Activated CD4-positive, alpha-beta T cell treated with anti-CD3 and anti-CD28 coated beads for 36 hours (primary cell): ENCODE data around the gene CDYL. TPM values are rescaled to one million over a fixed set of nuclear protein-coding genes. Genes with fewer than 3 reads are reported as not detected.

ENCODE experiments used
- ATAC-seq: fragments of 200-7000 bp; cut with Tn5 transposase; one replicate; pipeline ENCODE4 v1.10.0; 2021; ENCODE audit warnings: mild to moderate bottlenecking, moderate library complexity
- CTCF ChIA-PET: fragments of 350-600 bp; sonication (Branson Sonifier 250); formaldehyde crosslinking; loops from one replicate; lab custom pipeline; 2021; ENCODE audit warnings: antibody characterized with exemption; lab: Charles Lee
- POLR2A ChIA-PET: fragments of 350-600 bp; sonication (Branson Sonifier 250); formaldehyde crosslinking; loops from one replicate; lab custom pipeline; 2021; ENCODE audit warnings: antibody characterized with exemption, inconsistent platforms; lab: Charles Lee
- DNase-seq: peaks from one replicate; pipeline ENCODE4 v3.0.0-alpha.2; 2020
- H3K27ac Mint-ChIP-seq: one replicate; pipeline ENCODE4 v1.8.0; 2021; ENCODE audit warnings: mixed read lengths
- H3K27me3 Mint-ChIP-seq: one replicate; pipeline ENCODE4 v1.8.0; 2021; ENCODE audit warnings: mixed read lengths
- H3K36me3 Mint-ChIP-seq: one replicate; pipeline ENCODE4 v1.8.0; 2021; ENCODE audit warnings: low read depth, mixed read lengths
- H3K4me1 Mint-ChIP-seq: one replicate; pipeline ENCODE4 v1.8.0; 2021; ENCODE audit warnings: mixed read lengths
- H3K4me3 Mint-ChIP-seq: one replicate; pipeline ENCODE4 v1.8.0; 2021; ENCODE audit warnings: mild to moderate bottlenecking, moderate library complexity, mixed read lengths
- H3K9me3 Mint-ChIP-seq: one replicate; pipeline ENCODE4 v1.8.0; 2021; ENCODE audit warnings: low read depth, mixed read lengths
- intact Hi-C, 2 experiments: fragments of 100-400 bp; cut with DNase I in 1 of 2; cut with micrococcal nuclease in 1 of 2; formaldehyde crosslinking; loops; one replicate each; pipeline versions ENCODE4 v1.14.2 to v1.15.1; 2022 to 2024; cut with DNase I, micrococcal nuclease
- total RNA-seq, 2 experiments: library from RNA; stranded (reverse); gene quantifications; one replicate each; pipeline ENCODE4 v1.2.3, GENCODE V29; 2021

Gene CDYL
- total RNA-seq, 2 experiments from 2014 or later: 22.1 to 33.7 TPM

- DNase-seq: no peak
- Mint-ChIP-seq H3K4me1 (peaks cover 37% of the 10 kb centered on the region), H3K9me3 (no peaks in the 10 kb centered on the region), H3K4me3 (no peak overlapping the region), H3K27me3 (no peaks in the 10 kb centered on the region), H3K27ac (no peak overlapping the region), H3K36me3 (peaks cover 3% of the 10 kb centered on the region)
- ChIA-PET POLR2A (interaction anchor here (0.6 kb wide), 1 partner anchor 684 kb away, joined by 3 read pairs; no protein-coding TSS in a partner anchor), CTCF (interaction anchor here (1.1 kb wide), 1 partner anchor 11 kb away, joined by 3 read pairs; no protein-coding TSS in a partner anchor)
- intact Hi-C loops: no loop called here
- ATAC-seq: no peak
Observed at GRCh38 chr6:4924661-4925271, 148.6 kb downstream of the CDYL start.

DNA sequence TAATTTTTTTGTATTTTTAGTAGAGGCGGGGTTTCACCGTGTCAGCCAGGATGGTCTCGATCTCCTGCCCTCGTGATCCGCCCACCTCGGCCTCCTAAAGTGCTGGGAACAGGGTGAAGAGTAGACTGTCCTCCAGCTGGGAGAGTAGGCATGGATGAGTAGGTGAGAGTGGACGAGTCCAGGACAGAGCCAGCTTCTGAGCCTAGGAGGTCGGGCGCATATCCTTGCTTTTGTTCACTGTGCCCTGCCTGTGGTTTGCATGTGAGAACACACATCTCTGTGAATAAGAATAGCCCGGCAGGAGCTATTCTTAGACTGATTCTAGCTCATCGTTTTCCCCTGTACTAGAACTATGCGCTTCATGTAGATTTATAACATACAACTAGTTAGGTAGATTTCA lies 149.4 kb downstream of the CDYL start:
- H3K4me3 Mint-ChIP-seq: no peak overlapping the region
- intact Hi-C loops: no loop called here
- no peaks in the 10 kb centered on the region for H3K9me3 Mint-ChIP-seq
- ChIA-PET CTCF (interaction anchor here (1.1 kb wide), 1 partner anchor 11 kb away, joined by 3 read pairs; no protein-coding TSS in a partner anchor), POLR2A (no interaction called here)
- no peak for ATAC-seq
- no peak for DNase-seq
- no peak overlapping the region for H3K27ac Mint-ChIP-seq
- H3K27me3 Mint-ChIP-seq: no peaks in the 10 kb centered on the region
- H3K4me1 Mint-ChIP-seq: peaks cover 43% of the 10 kb centered on the region
- H3K36me3 Mint-ChIP-seq: peaks cover 3% of the 10 kb centered on the region

DNA sequence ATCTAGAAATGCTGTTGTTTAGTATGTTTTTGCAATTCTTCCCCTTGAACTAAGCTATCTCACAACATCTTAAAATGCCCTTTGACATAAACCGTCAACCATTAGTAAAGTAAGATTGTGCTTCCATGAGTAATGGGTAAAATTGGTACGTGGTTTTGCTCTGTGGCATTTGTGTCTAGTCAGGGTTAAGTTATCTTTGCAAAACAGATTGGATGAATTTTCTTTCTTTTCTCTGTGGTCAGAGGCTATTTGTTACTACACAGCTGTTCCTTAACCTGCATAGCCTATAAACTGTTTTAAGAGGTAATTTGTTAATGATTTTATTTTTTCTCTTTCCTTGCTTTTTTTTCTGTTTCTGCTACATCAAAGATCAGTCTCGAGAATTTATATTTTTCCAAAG lies 152.2 kb downstream of the CDYL start:
- no peak for DNase-seq
- Mint-ChIP-seq H3K36me3 (no peaks in the 10 kb centered on the region), H3K4me1 (peaks cover 42% of the 10 kb centered on the region), H3K27ac (no peak overlapping the region), H3K27me3 (no peaks in the 10 kb centered on the region), H3K4me3 (no peak overlapping the region), H3K9me3 (no peaks in the 10 kb centered on the region)
- ChIA-PET POLR2A (no interaction called here), CTCF (interaction anchor here (0.8 to 1.5 kb wide), 3 partner anchors 9 to 16 kb away, joined by 3 to 6 read pairs (median 3); no protein-coding TSS in a partner anchor)
- no peak for ATAC-seq
- intact Hi-C loops: no loop called here

DNA sequence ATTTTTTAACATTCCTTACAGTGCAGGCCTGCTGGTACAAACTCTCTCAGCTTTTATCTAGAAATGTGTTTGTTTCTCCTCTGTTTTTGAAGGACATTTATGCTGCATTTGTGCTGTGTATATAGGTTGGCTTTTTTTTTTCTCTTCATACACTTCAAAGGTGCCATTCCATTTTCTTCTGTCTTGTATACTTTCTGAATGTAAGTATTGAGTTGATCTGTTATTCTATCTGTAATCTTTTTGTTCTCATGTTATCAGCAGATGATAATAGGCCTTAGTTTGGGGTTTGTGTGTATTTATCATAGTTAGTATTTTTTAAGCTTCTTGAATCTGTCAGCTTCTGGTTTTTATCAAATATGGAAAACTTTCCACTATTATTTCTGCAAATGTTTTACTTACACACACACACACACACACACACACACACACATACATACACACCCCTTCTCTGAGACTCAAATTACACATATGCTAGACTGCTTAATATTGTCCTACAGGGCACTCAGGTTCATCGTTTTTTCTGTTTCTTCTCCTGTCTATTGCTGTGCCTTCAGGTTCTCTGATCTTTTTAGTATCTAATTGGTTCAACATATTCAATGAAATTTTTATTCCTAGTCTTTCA lies 153.0 kb downstream of the CDYL start:
- peaks cover 40% of the 10 kb centered on the region for H3K4me1 Mint-ChIP-seq
- H3K4me3 Mint-ChIP-seq: no peak overlapping the region
- H3K27me3 Mint-ChIP-seq: no peaks in the 10 kb centered on the region
- no peak overlapping the region for H3K27ac Mint-ChIP-seq
- intact Hi-C loops: no loop called here
- H3K36me3 Mint-ChIP-seq: no peaks in the 10 kb centered on the region
- ATAC-seq (no peak), DNase-seq (no peak)
- no peaks in the 10 kb centered on the region for H3K9me3 Mint-ChIP-seq
- ChIA-PET POLR2A (no interaction called here), CTCF (interaction anchor here (0.7 to 1.4 kb wide), 3 partner anchors 8 to 1684 kb away, joined by 3 read pairs; no protein-coding TSS in a partner anchor)

GRCh38 chr6:4930025-4930691 lies 154.0 kb downstream of the CDYL start:
- Mint-ChIP-seq H3K27ac (no peak overlapping the region), H3K4me3 (no peak overlapping the region), H3K9me3 (no peaks in the 10 kb centered on the region), H3K4me1 (peaks cover 40% of the 10 kb centered on the region), H3K36me3 (peaks cover 1% of the 10 kb centered on the region), H3K27me3 (no peaks in the 10 kb centered on the region)
- ChIA-PET CTCF (interaction anchor here (0.6 to 1.4 kb wide), 4 partner anchors 9 to 1685 kb away, joined by 3 to 4 read pairs (median 3); no protein-coding TSS in a partner anchor), POLR2A (no interaction called here)
- DNase-seq (no peak), ATAC-seq (no peak)
- intact Hi-C loops: no loop called here

DNA sequence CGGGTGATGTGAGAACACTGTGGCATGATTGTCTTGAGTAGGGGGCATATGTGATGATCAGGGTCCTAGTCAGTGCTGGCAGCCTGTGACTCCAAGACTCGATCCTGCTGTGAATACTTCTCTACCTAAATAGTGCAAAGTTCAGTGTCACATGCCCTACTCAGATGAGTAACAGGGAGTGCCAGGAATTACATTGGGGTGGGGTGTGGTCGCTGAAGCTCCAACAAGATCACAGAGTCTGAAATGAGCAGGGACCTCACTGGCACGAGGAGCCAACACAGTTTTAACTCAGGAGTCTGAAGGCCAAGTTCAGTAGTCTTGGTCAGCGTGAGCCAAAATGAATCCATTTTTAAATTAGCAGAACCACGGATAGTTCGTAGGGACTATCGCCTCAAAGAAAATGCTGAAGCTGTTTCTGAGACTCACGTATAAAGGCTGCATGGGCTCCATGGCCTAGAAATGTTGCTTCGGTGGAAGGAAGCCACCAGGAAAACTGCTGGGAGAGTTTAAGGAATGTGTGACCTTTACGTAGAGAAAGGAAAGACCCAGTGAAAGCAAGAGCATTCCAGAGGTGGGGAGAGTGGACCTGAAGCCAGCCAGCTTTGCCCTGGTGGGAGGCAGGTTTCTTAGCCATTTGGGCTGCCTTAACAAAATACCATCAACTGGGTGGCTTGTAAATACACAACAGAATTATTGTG lies 155.5 kb downstream of the CDYL start:
- H3K9me3 Mint-ChIP-seq: no peaks in the 10 kb centered on the region
- H3K4me3 Mint-ChIP-seq: no peak overlapping the region
- H3K27ac Mint-ChIP-seq: no peak overlapping the region
- intact Hi-C loops: no loop called here
- no peak for ATAC-seq
- CTCF ChIA-PET: interaction anchor here (0.8 kb wide), 1 partner anchor 82 kb away, joined by 3 read pairs; no protein-coding TSS in a partner anchor
- H3K4me1 Mint-ChIP-seq: peaks cover 52% of the 10 kb centered on the region
- H3K27me3 Mint-ChIP-seq: no peaks in the 10 kb centered on the region
- no peak for DNase-seq
- peaks cover 9% of the 10 kb centered on the region for H3K36me3 Mint-ChIP-seq
- POLR2A ChIA-PET: no interaction called here

GRCh38 chr6:4932228-4932903 lies 156.2 kb downstream of the CDYL start:
- Mint-ChIP-seq H3K4me3 (no peak overlapping the region), H3K9me3 (no peaks in the 10 kb centered on the region), H3K36me3 (peaks cover 9% of the 10 kb centered on the region), H3K4me1 (peaks cover 54% of the 10 kb centered on the region), H3K27me3 (no peaks in the 10 kb centered on the region), H3K27ac (no peak overlapping the region)
- intact Hi-C loops: no loop called here
- DNase-seq (no peak), ATAC-seq (no peak)
- POLR2A ChIA-PET: no interaction called here
- CTCF ChIA-PET: interaction anchor here (0.6 to 0.8 kb wide), 2 partner anchors 65 to 81 kb away, joined by 3 read pairs; no protein-coding TSS in a partner anchor

GRCh38 chr6:4935486-4935885 lies 159.3 kb downstream of the CDYL start:
- intact Hi-C loops: loop anchor here (2.0 to 5.0 kb wide), 4 partner anchors 65 to 299 kb away; partner anchors contain the start of gene CDYL (in 1 of the 2)
- ChIA-PET POLR2A (no interaction called here), CTCF (interaction anchor here (0.7 to 1.3 kb wide), 5 partner anchors 8 to 208 kb away, joined by 3 to 5 read pairs (median 3); no protein-coding TSS in a partner anchor)
- peak; percentile 63 for DNase-seq
- ATAC-seq: peak; percentile 78
- no peak overlapping the region for H3K4me3 Mint-ChIP-seq
- H3K27me3 Mint-ChIP-seq: no peaks in the 10 kb centered on the region
- peaks cover 17% of the 10 kb centered on the region for H3K36me3 Mint-ChIP-seq
- H3K27ac Mint-ChIP-seq: no peak overlapping the region
- H3K4me1 Mint-ChIP-seq: peaks cover 44% of the 10 kb centered on the region
- no peaks in the 10 kb centered on the region for H3K9me3 Mint-ChIP-seq

GRCh38 chr6:4935975-4936680 lies 159.9 kb downstream of the CDYL start:
- intact Hi-C loops: loop anchor here (2.0 to 5.0 kb wide), 4 partner anchors 65 to 299 kb away; partner anchors contain the start of gene CDYL (in 1 of the 2)
- no peaks in the 10 kb centered on the region for H3K9me3 Mint-ChIP-seq
- no peaks in the 10 kb centered on the region for H3K27me3 Mint-ChIP-seq
- POLR2A ChIA-PET: no interaction called here
- peaks cover 51% of the 10 kb centered on the region for H3K4me1 Mint-ChIP-seq
- H3K4me3 Mint-ChIP-seq: no peak overlapping the region
- CTCF ChIA-PET: interaction anchor here (0.7 to 1.3 kb wide), 5 partner anchors 9 to 219 kb away, joined by 3 to 4 read pairs (median 3); no protein-coding TSS in a partner anchor
- no peak for DNase-seq
- H3K36me3 Mint-ChIP-seq: peaks cover 17% of the 10 kb centered on the region
- H3K27ac Mint-ChIP-seq: no peak overlapping the region
- no peak for ATAC-seq

DNA sequence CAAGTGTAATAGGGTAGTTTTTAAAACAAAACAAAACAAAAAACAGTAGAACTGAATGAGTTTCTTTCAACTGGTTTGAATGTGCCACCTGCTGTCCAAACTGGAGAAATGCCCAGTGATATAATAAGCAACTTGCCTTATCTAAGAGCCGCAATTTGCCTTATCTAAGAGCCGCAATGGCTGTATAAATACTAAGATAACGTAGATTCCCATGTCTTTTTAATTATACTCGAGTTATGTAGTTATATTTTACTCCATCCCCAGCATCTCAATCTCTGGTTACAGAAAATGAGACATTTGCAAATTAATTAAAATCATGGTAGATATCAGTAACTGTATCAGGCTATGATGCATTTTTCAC lies 160.5 kb downstream of the CDYL start:
- no peak overlapping the region for H3K4me3 Mint-ChIP-seq
- POLR2A ChIA-PET: no interaction called here
- intact Hi-C loops: loop anchor here in 1 of 2 experiments (5.0 kb wide), 2 partner anchors 144 to 159 kb away; partner anchors contain the start of gene CDYL
- CTCF ChIA-PET: interaction anchor here (1.3 to 1.8 kb wide), 2 partner anchors 9 to 68 kb away, joined by 4 to 5 read pairs; partner anchors contain the start of gene RPP40
- DNase-seq: no peak
- H3K9me3 Mint-ChIP-seq: no peaks in the 10 kb centered on the region
- no peak overlapping the region for H3K27ac Mint-ChIP-seq
- H3K4me1 Mint-ChIP-seq: peaks cover 55% of the 10 kb centered on the region
- H3K27me3 Mint-ChIP-seq: no peaks in the 10 kb centered on the region
- no peak for ATAC-seq
- H3K36me3 Mint-ChIP-seq: peaks cover 17% of the 10 kb centered on the region
